Right cardiac atrium (tissue), 5 donors: ENCODE data around the gene AACS. TPM values are rescaled to one million over a fixed set of nuclear protein-coding genes. Genes with fewer than 3 reads are reported as not detected.
"Not testable (repeated sequence)": the region's sequence is repeated elsewhere in the genome, so short reads cannot be mapped to it uniquely, and the experiment has no call there.

ENCODE experiments used
- ATAC-seq, 2 donors: fragments of 200-7000 bp; cut with Tn5 transposase; one replicate each; pipeline versions ENCODE4 v1.8.0 to v1.9.1; 2020; ENCODE audit warnings: moderate library complexity in 2 of 2, mild to moderate bottlenecking in 1 of 2
- DNase-seq, 3 donors: peaks; one replicate each; pipeline ENCODE4 v3.0.0-alpha.2; 2020
- H3K27ac ChIP-seq: one replicate; pipeline ENCODE4 v1.5.1; 2013; ENCODE audit warnings: mild to moderate bottlenecking, low read length, control low read depth, moderate library complexity
- H3K27me3 ChIP-seq: one replicate; pipeline ENCODE4 v1.6.1; 2013; ENCODE audit not compliant: control insufficient read depth, insufficient read depth
- H3K4me1 ChIP-seq: one replicate; pipeline ENCODE4 v1.6.1; 2013; ENCODE audit warnings: low read length; ENCODE audit not compliant: control insufficient read depth, insufficient read depth
- H3K4me3 ChIP-seq: one replicate; pipeline ENCODE4 v1.5.1; 2013; ENCODE audit warnings: low read length, control low read depth
- H3K9me3 ChIP-seq: one replicate; pipeline ENCODE4 v1.6.1; 2013; ENCODE audit warnings: low read length; ENCODE audit not compliant: control insufficient read depth
- whole genome bisulfite sequencing: extraction: QIAGEN DNeasy Blood & Tissue Kit; methylation state at CpG from one replicate; pipeline ENCODE4 v1.1.7; 2013; 5-methylcytosine and 5-hydroxymethylcytosine counted together
- intact Hi-C, 4 donors: fragments of 100-400 bp; cut with DNase I; formaldehyde crosslinking; loops; one replicate each; pipeline versions ENCODE4 v1.11.0 to v1.14.0; 2022 to 2023
- polyA plus RNA-seq: library from polyadenylated mRNA; stranded (reverse); fragments of 200-250 nt; gene quantifications from one replicate; pipeline ENCODE4 v1.2.3, GENCODE V29; 2013
- total RNA-seq, 4 donors: library from RNA; stranded (reverse); fragmentation: NEBNext Ultra II Directional; extraction: Animal tissue kit (Norgen Biotek cat#: 25700); gene quantifications; one replicate each; pipeline ENCODE4 v1.2.1, GENCODE V29; 2021
- donor health status: healthy with polysubstance abuse.
- donor health status: DM: no; HTN: yes; CAD: no.
- donor health status: DM: no; HTN: no; CAD: no.
- donor health status: DM: no; HTN: yes; CAD: no; lungs with severe emphysema.
- donor health status: DM: yes; HTN: yes; CAD: no.

AACS gene
- total and polyA plus RNA-seq, 5 donors: 11.1 to 12.4 (median 11.2) TPM

DNA sequence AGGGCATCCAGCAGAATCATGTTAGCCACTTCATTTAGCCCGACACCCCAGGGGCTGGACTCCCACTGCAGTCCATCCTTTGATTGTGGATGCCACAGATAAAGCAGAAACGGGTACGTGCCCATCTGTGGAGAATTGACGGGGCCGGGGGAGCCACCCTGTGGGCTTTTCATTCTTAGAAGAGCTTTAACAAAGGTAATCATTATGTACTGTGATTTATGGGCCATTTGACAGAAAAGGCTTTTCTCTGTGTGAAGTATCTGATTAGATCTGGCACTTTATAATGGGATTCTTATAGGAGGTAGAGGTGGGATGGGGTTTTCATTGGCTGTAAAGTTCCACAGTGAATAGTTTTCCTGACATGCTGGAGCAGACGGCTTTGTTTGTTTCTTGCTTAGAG is 40.4 kb downstream of the AACS start:
- Histone ChIP-seq H3K4me1 (no peaks in the 10 kb centered on the region), H3K9me3 (no peaks in the 10 kb centered on the region), H3K27me3 (no peaks in the 10 kb centered on the region), H3K27ac (no peak overlapping the region), H3K4me3 (no peak overlapping the region)
- intact Hi-C loops: no loop called here
- WGBS: 89% methylated on average over 6 of the region's 6 CpGs
- ATAC-seq (no peak), DNase-seq (no peak)

DNA sequence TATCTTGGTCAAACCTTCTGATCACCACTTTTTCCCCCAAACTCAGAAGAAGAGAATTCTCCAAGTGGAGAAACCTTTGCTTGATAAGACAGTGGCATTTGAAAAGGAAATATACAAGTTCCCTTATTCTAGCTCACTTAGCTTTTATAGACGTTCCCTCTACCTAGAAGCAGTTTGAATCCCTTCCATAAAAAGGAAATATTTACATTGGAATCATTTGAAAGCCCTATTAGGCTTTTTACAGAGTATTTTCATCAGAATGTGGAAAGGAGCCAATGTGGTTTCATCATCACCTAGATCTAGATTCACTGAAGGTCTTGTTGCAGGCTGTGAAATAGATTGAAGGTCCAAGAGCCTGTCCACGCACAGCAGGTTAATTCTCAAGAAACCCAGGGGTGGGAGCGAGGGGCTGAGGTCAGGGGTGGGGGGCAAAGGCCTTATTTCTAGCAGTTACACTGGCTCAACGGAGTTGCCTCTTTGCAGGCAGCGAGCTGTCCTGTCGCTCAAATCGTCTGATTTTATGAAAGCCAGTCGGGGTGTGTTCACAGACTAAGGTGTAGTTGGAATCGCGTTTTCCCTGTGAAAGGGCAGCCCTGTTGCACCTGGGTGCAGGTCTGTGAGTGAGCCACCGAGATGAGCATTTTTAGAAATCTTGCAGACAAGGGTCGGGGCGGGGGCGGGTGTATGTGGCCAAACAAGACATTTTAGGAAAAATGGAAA is 45.6 kb downstream of the AACS start:
- intact Hi-C loops: no loop called here
- Histone ChIP-seq H3K9me3 (no peaks in the 10 kb centered on the region), H3K4me3 (no peak overlapping the region), H3K4me1 (no peaks in the 10 kb centered on the region), H3K27ac (no peak overlapping the region), H3K27me3 (no peaks in the 10 kb centered on the region)
- ATAC-seq (no peak), DNase-seq (no peak)
- WGBS: 91% methylated on average over 14 of the region's 14 CpGs

DNA sequence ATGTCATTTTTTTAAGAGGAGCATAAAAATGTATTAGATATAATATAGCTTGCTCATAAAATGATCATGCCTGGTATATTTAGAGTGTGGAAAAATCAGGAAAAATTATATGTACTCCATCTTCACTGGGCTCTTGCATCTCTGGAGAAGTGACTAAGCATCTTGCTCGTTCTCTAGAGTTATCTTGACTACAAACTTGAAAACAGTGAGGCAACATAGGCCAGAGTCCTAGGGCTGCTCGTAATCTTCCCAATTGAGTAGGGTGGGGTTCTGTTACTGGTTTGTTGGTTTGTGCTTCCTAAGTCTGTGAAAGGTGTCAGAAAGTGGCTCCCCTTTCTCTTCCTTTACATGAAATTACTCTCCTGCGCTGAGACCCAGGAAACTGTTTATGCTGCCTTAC is 46.2 kb downstream of the AACS start:
- H3K27me3 ChIP-seq: no peaks in the 10 kb centered on the region
- H3K27ac ChIP-seq: no peak overlapping the region
- ATAC-seq (no peak), DNase-seq (no peak)
- H3K9me3 ChIP-seq: no peaks in the 10 kb centered on the region
- H3K4me3 ChIP-seq: no peak overlapping the region
- intact Hi-C loops: no loop called here
- WGBS: 87% methylated on average over 3 of the region's 3 CpGs
- H3K4me1 ChIP-seq: no peaks in the 10 kb centered on the region

DNA sequence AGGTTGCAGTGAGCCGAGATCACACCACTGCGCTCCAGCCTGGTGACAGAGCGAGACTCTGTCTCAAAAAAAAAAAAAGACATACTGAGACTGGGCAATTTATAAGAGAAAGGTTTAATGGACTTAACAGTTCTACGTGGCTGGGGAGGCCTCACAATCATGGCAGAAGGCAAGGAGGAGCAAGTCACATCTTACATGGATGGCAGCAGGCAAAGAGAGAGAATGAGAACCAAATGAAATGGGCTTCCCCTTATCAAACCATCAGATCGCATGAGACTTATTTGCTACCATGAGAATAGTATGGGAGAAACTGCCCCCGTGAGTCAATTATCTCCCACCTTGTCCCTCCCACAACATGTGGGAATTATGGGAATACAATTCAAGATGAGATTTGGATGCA is 47.4 kb downstream of the AACS start:
- H3K27ac ChIP-seq, intact Hi-C loops, DNase-seq, H3K27me3 ChIP-seq, H3K4me1 ChIP-seq, H3K9me3 ChIP-seq, ATAC-seq, H3K4me3 ChIP-seq: not testable (repeated sequence)
- 95% methylated on average over 6 of the region's 6 CpGs for WGBS

DNA sequence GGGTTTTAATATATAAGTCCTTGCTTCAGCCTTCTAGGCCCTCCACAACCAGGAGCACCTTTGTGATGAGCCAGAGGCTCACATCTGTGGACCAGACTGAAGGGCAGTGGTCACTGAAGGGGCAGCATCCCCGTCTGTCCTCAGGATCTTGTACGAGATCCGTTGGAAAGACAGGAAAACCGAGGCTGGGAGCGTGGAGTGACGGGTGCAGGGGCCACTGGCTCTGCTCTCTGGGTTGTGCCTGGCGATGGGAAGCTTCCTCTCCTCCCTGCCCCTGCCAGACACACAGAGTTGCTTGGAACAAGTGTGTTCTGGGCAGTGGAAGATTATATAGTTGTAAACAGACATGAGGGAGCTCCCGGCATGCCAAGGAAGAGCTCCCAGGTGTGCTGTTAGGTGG is 48.0 kb downstream of the AACS start:
- Histone ChIP-seq H3K4me3 (no peak overlapping the region), H3K27me3 (no peaks in the 10 kb centered on the region), H3K4me1 (no peaks in the 10 kb centered on the region), H3K9me3 (no peaks in the 10 kb centered on the region), H3K27ac (no peak overlapping the region)
- 93% methylated on average over 8 of the region's 8 CpGs for WGBS
- ATAC-seq (no peak), DNase-seq (no peak)
- intact Hi-C loops: no loop called here

DNA sequence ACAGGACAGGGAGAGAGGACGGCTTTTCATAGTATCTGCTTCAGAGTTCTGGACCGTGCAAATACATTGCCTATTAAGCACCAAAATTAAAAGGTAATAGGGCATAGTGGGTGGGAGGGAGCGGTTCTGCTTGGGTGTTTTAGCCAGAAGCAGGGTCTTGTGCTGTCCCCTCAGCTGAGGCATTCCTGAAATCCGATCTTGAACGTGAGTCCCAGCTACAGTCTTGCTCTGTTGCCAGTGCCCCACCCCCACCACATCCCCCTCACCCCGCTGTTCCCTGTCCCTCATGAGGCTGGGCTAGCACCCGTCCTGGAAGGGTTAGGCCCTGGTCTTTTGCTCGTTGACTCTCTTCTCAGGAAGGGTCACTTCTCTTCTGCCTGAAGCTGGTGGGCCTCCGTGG is 48.6 kb downstream of the AACS start:
- DNase-seq (no peak), ATAC-seq (no peak)
- H3K4me3 ChIP-seq: no peak overlapping the region
- intact Hi-C loops: no loop called here
- H3K4me1 ChIP-seq: no peaks in the 10 kb centered on the region
- H3K27me3 ChIP-seq: no peaks in the 10 kb centered on the region
- H3K9me3 ChIP-seq: no peaks in the 10 kb centered on the region
- WGBS: 81% methylated on average over 9 of the region's 9 CpGs
- H3K27ac ChIP-seq: no peak overlapping the region

DNA sequence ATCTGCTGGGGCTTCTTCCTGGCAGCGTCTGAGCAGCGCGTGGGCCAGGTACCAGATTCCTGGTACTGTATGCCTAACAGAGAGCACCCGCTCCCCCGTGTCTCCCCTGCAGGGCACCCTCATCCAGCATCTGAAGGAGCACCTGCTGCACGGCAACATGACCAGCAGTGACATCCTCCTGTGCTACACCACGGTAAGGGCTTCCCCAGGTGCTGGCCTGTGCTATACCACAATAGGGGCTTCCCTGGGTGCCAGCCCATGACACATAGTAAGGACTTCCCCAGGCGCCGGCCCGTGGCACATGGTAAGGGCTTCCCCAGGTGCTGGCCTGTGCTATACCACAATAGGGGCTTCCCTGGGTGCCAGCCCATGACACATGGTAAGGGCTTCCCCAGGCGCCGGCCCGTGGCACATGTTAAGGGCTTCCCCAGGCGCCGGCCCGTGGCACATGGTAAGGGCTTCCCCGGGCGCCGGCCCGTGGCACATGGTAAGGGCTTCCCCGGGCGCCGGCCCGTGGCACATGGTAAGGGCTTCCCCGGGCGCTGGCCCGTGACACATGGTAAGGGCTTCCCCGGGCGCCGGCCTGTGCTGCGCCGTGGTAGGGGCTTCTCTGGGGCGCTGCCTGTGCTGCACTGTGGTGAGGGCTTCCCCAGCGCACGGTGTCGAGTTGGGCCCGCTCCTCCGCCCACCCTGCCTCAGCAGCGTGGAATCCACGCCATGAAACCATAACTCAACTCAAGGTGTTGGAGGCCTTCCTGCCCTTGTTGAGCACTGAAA is 49.3 kb downstream of the AACS start:
- DNase-seq (no peak), ATAC-seq (peak; percentile 8 to 47)
- Histone ChIP-seq H3K27me3 (no peaks in the 10 kb centered on the region), H3K27ac (no peak overlapping the region), H3K4me1 (no peaks in the 10 kb centered on the region), H3K9me3 (no peaks in the 10 kb centered on the region), H3K4me3 (no peak overlapping the region)
- intact Hi-C loops: no loop called here
- 97% methylated on average over 40 of the region's 40 CpGs for whole genome bisulfite sequencing

DNA sequence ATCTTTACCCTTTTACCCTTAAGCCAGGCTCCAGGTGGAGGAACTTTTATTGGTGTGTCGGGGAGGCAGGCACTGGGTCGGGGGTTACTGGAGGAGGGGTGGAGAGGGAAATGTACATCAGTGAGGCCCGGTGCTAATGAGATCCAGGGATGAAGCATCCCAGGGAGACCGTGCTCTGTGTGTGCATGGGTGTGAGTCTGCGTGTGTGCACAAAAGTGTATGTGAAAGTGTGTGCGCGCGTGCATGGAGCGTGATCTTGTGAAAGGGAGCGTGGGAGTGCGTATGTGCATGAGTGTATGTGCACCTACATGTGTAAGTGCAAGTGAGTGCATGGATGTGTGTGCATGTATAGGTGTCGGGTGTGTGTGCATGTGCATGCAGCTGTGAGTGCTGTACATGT is 55.3 kb downstream of the AACS start:
- DNase-seq: no peak
- 91% methylated on average over 12 of the region's 12 CpGs for WGBS
- intact Hi-C loops: no loop called here
- Histone ChIP-seq H3K9me3 (no peaks in the 10 kb centered on the region), H3K4me3 (no peak overlapping the region), H3K4me1 (no peaks in the 10 kb centered on the region), H3K27ac (no peak overlapping the region), H3K27me3 (no peaks in the 10 kb centered on the region)
- ATAC-seq: no peak

DNA sequence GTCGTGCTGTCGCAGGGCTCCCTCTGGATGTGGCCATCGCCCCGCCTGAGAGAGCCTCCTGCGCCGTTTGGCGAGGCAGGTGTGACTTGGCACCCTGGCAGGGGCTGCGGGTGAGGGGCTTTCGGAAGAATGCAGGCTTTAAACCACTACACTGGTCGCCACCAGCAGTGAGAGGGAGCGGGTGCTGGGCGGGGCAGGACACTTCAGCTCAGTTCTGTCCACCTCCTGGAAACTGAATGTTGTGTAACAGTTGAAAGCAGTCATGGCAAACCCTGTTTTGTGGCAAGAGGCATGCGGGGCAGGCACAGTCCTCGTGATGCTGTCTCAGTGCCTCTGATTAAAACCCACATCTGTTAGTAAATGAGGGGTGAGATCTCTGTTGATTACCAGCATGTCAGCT is 55.9 kb downstream of the AACS start:
- 95% methylated on average over 14 of the region's 14 CpGs for WGBS
- intact Hi-C loops: no loop called here
- Histone ChIP-seq H3K27me3 (no peaks in the 10 kb centered on the region), H3K4me1 (no peaks in the 10 kb centered on the region), H3K9me3 (no peaks in the 10 kb centered on the region), H3K27ac (no peak overlapping the region), H3K4me3 (no peak overlapping the region)
- no peak for DNase-seq
- ATAC-seq: peak in 1 of 2 donors; percentile 16

DNA sequence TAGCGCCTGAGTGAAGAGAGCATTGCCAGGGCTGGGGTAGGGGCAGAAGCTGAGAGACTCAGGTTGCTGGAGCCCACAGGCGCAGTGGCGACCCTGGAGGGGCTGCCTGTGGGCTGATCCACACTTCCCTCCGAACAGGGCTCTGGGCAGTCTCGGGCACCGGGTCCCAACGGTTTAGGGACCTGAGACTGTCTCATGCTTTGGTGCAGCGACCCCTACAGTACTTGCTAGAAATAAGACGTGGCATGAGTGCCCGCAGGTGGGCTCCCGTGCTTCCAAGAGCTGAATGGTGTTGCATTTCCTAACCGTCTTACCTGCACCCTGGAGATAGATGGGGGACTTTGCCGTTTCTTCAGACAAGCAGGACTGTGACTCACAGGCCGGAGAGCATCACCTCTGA is 57.4 kb downstream of the AACS start:
- Histone ChIP-seq H3K27ac (no peak overlapping the region), H3K9me3 (no peaks in the 10 kb centered on the region), H3K4me3 (no peak overlapping the region), H3K27me3 (no peaks in the 10 kb centered on the region), H3K4me1 (no peaks in the 10 kb centered on the region)
- ATAC-seq (no peak), DNase-seq (no peak)
- intact Hi-C loops: no loop called here
- 91% methylated on average over 14 of the region's 14 CpGs for WGBS

DNA sequence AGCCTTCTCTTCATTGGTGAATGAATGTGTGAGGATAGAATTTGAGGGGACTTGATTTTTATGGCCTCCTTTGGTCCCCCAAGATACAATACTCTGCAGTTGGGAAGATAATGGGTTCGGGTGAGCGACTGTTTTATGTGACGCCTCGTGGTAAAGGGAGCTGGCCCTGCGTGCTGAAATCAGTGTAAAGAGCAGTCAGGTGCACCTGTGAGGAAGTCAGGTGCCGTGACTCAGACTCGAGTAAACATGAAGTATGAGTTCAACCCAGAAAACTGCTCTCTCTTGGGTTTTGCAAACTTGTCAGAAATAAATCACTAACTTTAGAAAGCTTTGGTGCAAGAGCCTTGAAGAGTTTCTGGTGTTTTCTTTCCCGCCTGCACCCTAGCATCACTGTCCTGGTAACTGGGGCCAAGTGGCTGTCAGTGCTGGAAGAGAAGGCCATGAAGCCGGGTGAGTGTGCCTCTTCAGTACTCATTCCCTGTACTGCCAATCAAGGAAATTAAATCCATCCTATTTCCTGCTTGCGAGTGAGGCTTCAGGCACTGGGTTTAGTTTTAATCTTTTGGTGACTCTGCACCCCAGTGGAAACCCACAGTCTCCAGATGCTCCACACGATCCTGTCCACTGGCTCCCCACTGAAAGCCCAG is 59.2 kb downstream of the AACS start:
- intact Hi-C loops: no loop called here
- no peak for DNase-seq
- whole genome bisulfite sequencing: 89% methylated on average over 11 of the region's 11 CpGs
- no peak for ATAC-seq
- Histone ChIP-seq H3K4me1 (peaks cover 5% of the 10 kb centered on the region), H3K9me3 (no peaks in the 10 kb centered on the region), H3K27me3 (no peaks in the 10 kb centered on the region), H3K4me3 (no peak overlapping the region), H3K27ac (no peak overlapping the region)
